KMS-11 (cell line): Measurements from ENCODE around the gene PTCD1.

Experiments
- H2AFZ ChIP-seq: fragments of 200-600 bp; sonication (generic); 2 replicates; pipeline ENCODE4 v1.6.1; 2016; ENCODE audit warnings: antibody characterized with exemption, mixed run types, low read depth
- H3K27ac ChIP-seq: fragments of 200-600 bp; sonication (generic); 2 replicates; pipeline ENCODE4 v1.6.1; 2016; ENCODE audit warnings: mild to moderate bottlenecking, mixed run types
- H3K27me3 ChIP-seq: fragments of 200-600 bp; sonication (generic); 2 replicates; pipeline ENCODE4 v1.6.1; 2017; ENCODE audit warnings: mild to moderate bottlenecking, low read depth, mixed run types, moderate library complexity; ENCODE audit not compliant: insufficient read depth
- H3K36me3 ChIP-seq: fragments of 200-600 bp; sonication (generic); 2 replicates; pipeline ENCODE4 v1.6.1; 2017; ENCODE audit warnings: mild to moderate bottlenecking, mixed run types; ENCODE audit not compliant: insufficient read depth
- H3K4me1 ChIP-seq: fragments of 200-600 bp; sonication (generic); 2 replicates; pipeline ENCODE4 v1.6.1; 2016; ENCODE audit warnings: mild to moderate bottlenecking, low read depth, mixed run types; ENCODE audit not compliant: poor library complexity, severe bottlenecking
- H3K4me2 ChIP-seq: fragments of 200-600 bp; sonication (generic); 2 replicates; pipeline ENCODE4 v1.7.0; 2016; ENCODE audit warnings: mild to moderate bottlenecking, mixed run types
- H3K4me3 ChIP-seq: fragments of 200-600 bp; sonication (generic); IDR thresholded peaks from 2 replicates; pipeline ENCODE4 v1.6.1; 2017; ENCODE audit warnings: low read depth, low read length, mixed read lengths; ENCODE audit not compliant: insufficient read depth
- H3K79me2 ChIP-seq: fragments of 200-600 bp; sonication (generic); 2 replicates; pipeline ENCODE4 v1.6.1; 2016; ENCODE audit warnings: low read depth, mixed run types; ENCODE audit not compliant: insufficient read depth
- H3K9ac ChIP-seq: fragments of 200-600 bp; sonication (generic); 2 replicates; pipeline ENCODE4 v1.6.1; 2016; ENCODE audit warnings: mild to moderate bottlenecking, mixed run types
- H4K20me1 ChIP-seq: fragments of 200-600 bp; sonication (generic); 2 replicates; pipeline ENCODE4 v1.6.1; 2016; ENCODE audit warnings: mild to moderate bottlenecking, mixed run types; ENCODE audit not compliant: insufficient read depth
- TF ChIP-seq, protein P1 (sequence below): fragments of 200-600 bp; sonication (generic); conservative IDR thresholded peaks from 2 replicates; pipeline ENCODE4 v1.6.1; 2017; ENCODE audit warnings: low read depth, mild to moderate bottlenecking, antibody characterized with exemption, low read length, moderate library complexity, mixed read lengths

The PTCD1 gene

DNA sequence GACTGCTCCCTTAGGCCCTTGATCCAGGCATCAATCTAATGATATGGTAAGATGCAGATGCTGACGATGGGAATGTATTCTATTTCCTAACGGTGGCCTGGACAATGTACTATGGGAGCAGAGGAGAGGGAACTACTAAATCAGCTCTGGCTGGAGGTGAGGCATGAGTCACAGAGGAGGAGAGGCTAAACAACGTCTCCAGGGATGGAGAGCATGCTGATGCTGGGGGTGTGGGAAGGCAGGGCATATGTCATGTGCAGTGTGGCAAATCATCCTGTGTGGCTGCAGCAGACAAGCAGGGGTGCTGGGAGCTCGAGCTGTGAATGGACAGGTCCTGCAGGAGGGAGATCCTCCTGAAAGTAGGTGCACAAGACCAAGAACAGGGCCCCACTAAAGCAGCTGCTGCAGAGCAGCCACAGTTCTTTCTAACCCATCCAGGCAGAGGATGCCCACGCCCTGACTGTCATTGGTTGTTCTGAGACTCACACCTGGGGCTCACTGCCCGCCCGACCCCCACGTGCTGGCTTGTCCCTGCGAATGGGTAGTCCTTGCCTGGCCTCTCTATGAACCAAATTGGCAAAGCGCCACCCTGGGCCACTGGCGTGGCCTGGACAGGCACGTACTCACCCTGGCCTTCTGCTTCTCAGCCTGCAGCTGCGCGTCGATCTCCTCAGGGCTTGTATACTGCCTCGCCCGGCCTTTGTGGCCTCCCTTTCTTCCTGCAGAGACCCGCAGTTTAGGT lies 34.2 kb downstream of the PTCD1 start:
- peaks cover 14% of the 10 kb centered on the region for H3K4me1 ChIP-seq
- TF ChIP-seq, protein P1, sequence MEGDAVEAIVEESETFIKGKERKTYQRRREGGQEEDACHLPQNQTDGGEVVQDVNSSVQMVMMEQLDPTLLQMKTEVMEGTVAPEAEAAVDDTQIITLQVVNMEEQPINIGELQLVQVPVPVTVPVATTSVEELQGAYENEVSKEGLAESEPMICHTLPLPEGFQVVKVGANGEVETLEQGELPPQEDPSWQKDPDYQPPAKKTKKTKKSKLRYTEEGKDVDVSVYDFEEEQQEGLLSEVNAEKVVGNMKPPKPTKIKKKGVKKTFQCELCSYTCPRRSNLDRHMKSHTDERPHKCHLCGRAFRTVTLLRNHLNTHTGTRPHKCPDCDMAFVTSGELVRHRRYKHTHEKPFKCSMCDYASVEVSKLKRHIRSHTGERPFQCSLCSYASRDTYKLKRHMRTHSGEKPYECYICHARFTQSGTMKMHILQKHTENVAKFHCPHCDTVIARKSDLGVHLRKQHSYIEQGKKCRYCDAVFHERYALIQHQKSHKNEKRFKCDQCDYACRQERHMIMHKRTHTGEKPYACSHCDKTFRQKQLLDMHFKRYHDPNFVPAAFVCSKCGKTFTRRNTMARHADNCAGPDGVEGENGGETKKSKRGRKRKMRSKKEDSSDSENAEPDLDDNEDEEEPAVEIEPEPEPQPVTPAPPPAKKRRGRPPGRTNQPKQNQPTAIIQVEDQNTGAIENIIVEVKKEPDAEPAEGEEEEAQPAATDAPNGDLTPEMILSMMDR = no peak
- H3K79me2 ChIP-seq = peaks cover 58% of the 10 kb centered on the region
- H3K27me3 ChIP-seq = no peaks in the 10 kb centered on the region
- H3K36me3 ChIP-seq = peaks cover 8% of the 10 kb centered on the region; the same call in 1 of the 2 replicates
- no peaks in the 10 kb centered on the region; the same call in 1 of the 2 replicates for H4K20me1 ChIP-seq
- H3K9ac ChIP-seq = no peak overlapping the region
- no peak overlapping the region for H3K4me2 ChIP-seq
- H2AFZ ChIP-seq = no peak overlapping the region
- no peak overlapping the region for H3K4me3 ChIP-seq
- no peak overlapping the region for H3K27ac ChIP-seq

DNA sequence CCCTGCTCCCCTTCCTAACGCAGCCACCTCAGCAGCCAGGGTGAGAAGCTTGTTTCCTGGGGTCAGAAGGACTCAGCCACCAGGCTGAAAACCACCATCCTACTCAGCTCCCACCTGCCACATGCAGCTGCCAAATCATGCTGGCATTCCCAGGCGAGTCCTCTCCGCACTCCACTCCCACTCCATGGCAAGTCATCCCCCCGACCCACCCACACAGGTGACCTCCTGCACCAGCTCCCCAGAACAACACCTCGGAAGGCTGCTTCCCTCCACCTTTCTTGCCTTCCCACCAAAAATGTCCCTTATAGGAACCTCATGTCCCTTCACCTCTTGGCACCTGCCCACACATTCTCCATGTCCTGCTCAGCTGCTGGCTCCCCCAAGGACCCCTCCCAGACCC lies 34.8 kb downstream of the PTCD1 start:
- Histone ChIP-seq H3K27ac (no peak overlapping the region), H3K4me2 (no peak overlapping the region), H3K4me3 (no peak overlapping the region), H3K27me3 (no peaks in the 10 kb centered on the region), H3K9ac (no peak overlapping the region), H2AFZ (no peak overlapping the region), H3K79me2 (peaks cover 51% of the 10 kb centered on the region), H4K20me1 (no peaks in the 10 kb centered on the region; the same call in 1 of the 2 replicates), H3K36me3 (peaks cover 8% of the 10 kb centered on the region; the same call in 1 of the 2 replicates), H3K4me1 (peaks cover 14% of the 10 kb centered on the region)
- TF ChIP-seq, protein P1 = no peak

DNA sequence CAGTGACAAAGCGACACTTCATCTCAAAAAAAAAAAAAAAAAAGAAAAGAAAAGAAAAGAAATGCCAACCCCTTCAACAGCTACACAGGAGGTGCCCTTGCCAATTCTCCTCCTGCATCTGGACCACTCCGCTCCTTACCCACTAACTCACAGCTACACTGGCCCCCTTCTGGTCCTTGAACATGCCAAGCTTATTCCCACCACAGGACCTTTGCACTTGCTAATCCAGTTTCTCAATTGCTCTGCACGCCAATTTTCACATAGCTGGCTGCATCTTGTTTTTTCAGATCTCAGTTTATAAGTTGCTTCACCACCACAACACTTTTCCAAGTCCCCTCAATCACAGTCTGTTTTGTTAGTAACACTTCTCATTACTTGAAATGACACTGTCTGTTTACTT lies 35.7 kb downstream of the PTCD1 start:
- Histone ChIP-seq H3K4me1 (peaks cover 14% of the 10 kb centered on the region), H3K36me3 (peaks cover 8% of the 10 kb centered on the region; the same call in 1 of the 2 replicates), H4K20me1 (no peaks in the 10 kb centered on the region; the same call in 1 of the 2 replicates), H3K9ac (no peak overlapping the region), H3K27me3 (no peaks in the 10 kb centered on the region), H2AFZ (no peak overlapping the region), H3K27ac (no peak overlapping the region), H3K4me2 (no peak overlapping the region), H3K4me3 (no peak overlapping the region), H3K79me2 (peaks cover 43% of the 10 kb centered on the region)
- TF ChIP-seq, protein P1 = no peak

DNA sequence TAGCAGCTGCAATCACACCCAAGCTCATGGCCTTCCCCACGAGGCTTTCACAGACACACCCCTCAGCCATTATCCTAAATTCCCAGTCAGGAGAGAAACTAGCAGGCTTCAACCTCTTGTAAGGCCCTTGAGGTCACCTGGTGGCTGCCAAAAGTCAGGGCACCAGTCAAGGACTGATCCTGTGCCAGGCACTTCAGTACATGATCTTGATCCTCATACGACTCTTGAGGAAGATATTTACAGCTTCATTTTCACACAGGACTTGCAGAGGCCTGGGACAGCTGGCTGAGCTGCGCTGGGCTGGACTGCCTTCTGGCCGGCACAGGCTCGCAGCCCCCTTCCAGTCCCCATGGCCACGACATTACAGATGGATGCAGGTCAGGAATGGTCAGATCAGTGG lies 39.0 kb downstream of the PTCD1 start:
- H3K9ac ChIP-seq = no peak overlapping the region
- H3K4me2 ChIP-seq = no peak overlapping the region
- H2AFZ ChIP-seq = no peak overlapping the region
- H4K20me1 ChIP-seq = peaks cover 3% of the 10 kb centered on the region; the same call in 1 of the 2 replicates
- H3K4me3 ChIP-seq = no peak overlapping the region
- H3K27me3 ChIP-seq = no peaks in the 10 kb centered on the region
- TF ChIP-seq, protein P1 = no peak
- H3K27ac ChIP-seq = no peak overlapping the region; the same call in 1 of the 2 replicates
- peaks cover 10% of the 10 kb centered on the region; the same call in 1 of the 2 replicates for H3K79me2 ChIP-seq
- H3K36me3 ChIP-seq = peaks cover 8% of the 10 kb centered on the region; the same call in 1 of the 2 replicates
- no peaks in the 10 kb centered on the region for H3K4me1 ChIP-seq
